SU-DHL-6 (cell line): ENCODE measurements around the gene FAM200A.

Experiments
- H2AFZ ChIP-seq: fragments of 200-600 bp; sonication (generic); 2 replicates; pipeline ENCODE4 v1.6.1; 2014; ENCODE audit warnings: low read depth, mild to moderate bottlenecking, moderate library complexity, mixed read lengths, antibody characterized with exemption, low read length; ENCODE audit not compliant: severe bottlenecking
- H3F3A ChIP-seq: fragments of 200-600 bp; shearing (Covaris generic); 2 replicates; pipeline ENCODE4 v1.6.0; 2016; ENCODE audit warnings: antibody characterized with exemption, mild to moderate bottlenecking; ENCODE audit not compliant: insufficient read depth
- H3K27ac ChIP-seq: fragments of 200-600 bp; sonication (generic); 2 replicates; pipeline ENCODE4 v1.5.1; 2016; ENCODE audit warnings: low read depth, mild to moderate bottlenecking, low read length, moderate library complexity, mixed read lengths
- H3K27me3 ChIP-seq: fragments of 200-600 bp; sonication (generic), shearing (Covaris generic); 2 replicates; pipeline ENCODE4 v1.6.0; 2014; ENCODE audit warnings: mild to moderate bottlenecking, low read length
- H3K36me3 ChIP-seq: fragments of 200-600 bp; sonication (generic); 2 replicates; pipeline ENCODE4 v1.6.1; 2014; ENCODE audit warnings: mild to moderate bottlenecking, low read length, mixed read lengths
- H3K4me2 ChIP-seq: fragments of 300-600, 200-600 bp; shearing (Covaris generic), sonication (generic); 2 replicates; pipeline ENCODE4 v1.6.0; 2014; ENCODE audit warnings: low read length, low read depth, mild to moderate bottlenecking; ENCODE audit not compliant: poor library complexity, severe bottlenecking
- H3K4me3 ChIP-seq: fragments of 200-600 bp; sonication (generic); 2 replicates; pipeline ENCODE4 v1.5.1; 2014; ENCODE audit warnings: antibody characterized with exemption, low read length, mild to moderate bottlenecking, mixed read lengths; ENCODE audit not compliant: insufficient read depth, poor library complexity, severe bottlenecking
- H3K79me2 ChIP-seq: fragments of 200-600 bp; sonication (generic); 2 replicates; pipeline ENCODE4 v1.6.1; 2014; ENCODE audit warnings: mild to moderate bottlenecking, low read length, moderate library complexity; ENCODE audit not compliant: insufficient read depth
- H3K9ac ChIP-seq: fragments of 200-600 bp; sonication (generic); 2 replicates; pipeline ENCODE4 v1.7.0; 2014; ENCODE audit warnings: mild to moderate bottlenecking, low read length
- H3K9me2 ChIP-seq: fragments of 200-600 bp; sonication (generic); replicated peaks from 2 replicates; pipeline ENCODE4 v1.6.1; 2014; ENCODE audit warnings: low read length; ENCODE audit not compliant: insufficient read depth
- H3K9me3 ChIP-seq: fragments of 200-600 bp; sonication (generic); 2 replicates; pipeline ENCODE4 v1.6.1; 2014; ENCODE audit warnings: low read length, mixed read lengths; ENCODE audit not compliant: insufficient read depth
- H4K20me1 ChIP-seq: fragments of 200-600 bp; sonication (generic); 2 replicates; pipeline ENCODE4 v1.6.1; 2014; ENCODE audit warnings: low read depth, mild to moderate bottlenecking, antibody characterized with exemption, low read length, moderate library complexity, mixed read lengths
- CTCF ChIP-seq: fragments of 200-600 bp; sonication (generic); IDR thresholded peaks from one replicate; pipeline ENCODE4 v1.5.1; 2017; ENCODE audit warnings: antibody characterized with exemption, mild to moderate bottlenecking, low read length, moderate library complexity; ENCODE audit not compliant: insufficient read depth, poor library complexity, severe bottlenecking
- EZH2phosphoT487 ChIP-seq: fragments of 200-600 bp; sonication (generic), shearing (Covaris generic); conservative IDR thresholded peaks from 2 replicates; pipeline ENCODE4 v1.6.1; 2018; ENCODE audit warnings: mild to moderate bottlenecking, antibody characterized with exemption, low read length, moderate library complexity, mixed read lengths

Gene FAM200A

GRCh38 chr7:99551767-99552463 lies at the start of gene FAM200A:
Gene FAM200A (minus strand): TSS chr7:99552114. CDS start chr7:99548407, 3,707 bp downstream.
- Histone ChIP-seq H3K36me3 (peaks cover 8% of the 10 kb centered on the region; the same call in 1 of the 2 replicates), H3K9me2 (no peaks in the 10 kb centered on the region), H3K27me3 (no peaks in the 10 kb centered on the region), H3K9ac (peak within 1 kb of the TSS; percentile 68), H3F3A (peaks cover 28% of the 10 kb centered on the region), H3K4me3 (peak within 1 kb of the TSS; percentile 65), H3K9me3 (no peaks in the 10 kb centered on the region), H3K79me2 (peaks cover 33% of the 10 kb centered on the region), H3K4me2 (peak within 1 kb of the TSS; percentile 67), H4K20me1 (no peaks in the 10 kb centered on the region), H2AFZ (peak within 1 kb of the TSS; percentile 68), H3K27ac (0 out of 2 replicates have a peak within 1 kb of the TSS, but pooled peaks have one; percentile 2)
- TF ChIP-seq EZH2phosphoT487 (no peak), CTCF (no peak)

- Histone ChIP-seq H3K4me2 (no peak overlapping the region), H4K20me1 (no peaks in the 10 kb centered on the region), H3K9me3 (no peaks in the 10 kb centered on the region), H3K27ac (no peak overlapping the region), H3K4me3 (no peak overlapping the region), H3K9me2 (no peaks in the 10 kb centered on the region), H3K79me2 (no peaks in the 10 kb centered on the region), H3K36me3 (no peaks in the 10 kb centered on the region), H3K9ac (no peak overlapping the region), H3K27me3 (no peaks in the 10 kb centered on the region), H2AFZ (no peak overlapping the region), H3F3A (no peaks in the 10 kb centered on the region)
- TF ChIP-seq CTCF (no peak), EZH2phosphoT487 (no peak)
These were observed 47.9 kb upstream of the FAM200A start for GRCh38 chr7:99599836-99600235.

GRCh38 chr7:99597762-99598501 lies 46.0 kb upstream of the FAM200A start, which contains the start of gene TMEM225B:
Gene TMEM225B (plus strand): TSS chr7:99598267. CDS start chr7:99604389, 6,122 bp downstream.
- Histone ChIP-seq H3K9me3 (no peaks in the 10 kb centered on the region), H3K4me2 (no peak within 1 kb of the TSS), H3K36me3 (no peaks in the 10 kb centered on the region), H3K27me3 (no peaks in the 10 kb centered on the region), H3K9ac (no peak within 1 kb of the TSS), H3K4me3 (no peak within 1 kb of the TSS), H3K79me2 (no peaks in the 10 kb centered on the region), H4K20me1 (no peaks in the 10 kb centered on the region), H2AFZ (no peak within 1 kb of the TSS), H3K9me2 (no peaks in the 10 kb centered on the region), H3F3A (no peaks in the 10 kb centered on the region), H3K27ac (no peak within 1 kb of the TSS)
- TF ChIP-seq EZH2phosphoT487, result no peak
